HepG2 (cell line): ENCODE results near the gene OR4K17.
A peak's percentile ranks its signal among the peaks of the same experiment; 100 is the strongest.

Experiments
- ATF6 ChIP-seq: sonication (generic); formaldehyde crosslinking; conservative IDR thresholded peaks from 2 replicates; pipeline ENCODE4 v1.4.0; 2020; ENCODE audit warnings: missing genetic modification reagents
- CTCF ChIP-seq: sonication (generic); formaldehyde crosslinking; IDR thresholded peaks from 2 replicates; pipeline ENCODE4 v1.5.0; 2020; ENCODE audit warnings: mild to moderate bottlenecking, missing genetic modification reagents, moderate library complexity
- NFE2 ChIP-seq: sonication (generic); formaldehyde crosslinking; IDR thresholded peaks from 2 replicates; pipeline ENCODE4 v1.4.0; 2020; ENCODE audit warnings: missing genetic modification reagents
- POLR2A ChIP-seq, 2 experiments: IDR thresholded peaks; 2 replicates each; pipeline ENCODE4 v1.6.1; 2011; ENCODE audit warnings: low read depth in 2 of 2, low read length in 2 of 2, mild to moderate bottlenecking in 1 of 2, moderate library complexity in 1 of 2; ENCODE audit not compliant: insufficient read depth in 1 of 2
- RAD21 ChIP-seq: fragments of 450-650 bp; formaldehyde crosslinking; IDR thresholded peaks from 2 replicates; pipeline ENCODE4 v1.5.0; 2020; ENCODE audit warnings: mild to moderate bottlenecking
- SNRNP70 ChIP-seq: fragments of 200-400 bp; formaldehyde crosslinking; IDR thresholded peaks from 2 replicates; pipeline ENCODE4 v1.6.1; 2017; ENCODE audit warnings: mild to moderate bottlenecking, low read depth, low read length, moderate library complexity
- SYNCRIP ChIP-seq: fragments of 200-400 bp; formaldehyde crosslinking; IDR thresholded peaks from 2 replicates; pipeline ENCODE4 v1.6.1; 2018; ENCODE audit warnings: mild to moderate bottlenecking, low read depth, low read length; ENCODE audit not compliant: insufficient read depth
- TF ChIP-seq, protein P1 (sequence below): sonication (generic); formaldehyde crosslinking; IDR thresholded peaks from 2 replicates; pipeline ENCODE4 v1.5.0; 2020; ENCODE audit warnings: missing genetic modification reagents
- TF ChIP-seq, protein P2 (sequence below): sonication (generic); formaldehyde crosslinking; IDR thresholded peaks from 2 replicates; pipeline ENCODE4 v1.8.1; 2022; ENCODE audit warnings: low read depth, mild to moderate bottlenecking, missing genetic modification reagents

GRCh38 chr14:20143911-20144310, 33.4 kb downstream of the OR4K17 start:
- TF ChIP-seq, protein P1, sequence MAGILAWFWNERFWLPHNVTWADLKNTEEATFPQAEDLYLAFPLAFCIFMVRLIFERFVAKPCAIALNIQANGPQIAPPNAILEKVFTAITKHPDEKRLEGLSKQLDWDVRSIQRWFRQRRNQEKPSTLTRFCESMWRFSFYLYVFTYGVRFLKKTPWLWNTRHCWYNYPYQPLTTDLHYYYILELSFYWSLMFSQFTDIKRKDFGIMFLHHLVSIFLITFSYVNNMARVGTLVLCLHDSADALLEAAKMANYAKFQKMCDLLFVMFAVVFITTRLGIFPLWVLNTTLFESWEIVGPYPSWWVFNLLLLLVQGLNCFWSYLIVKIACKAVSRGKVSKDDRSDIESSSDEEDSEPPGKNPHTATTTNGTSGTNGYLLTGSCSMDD, result no peak
- TF ChIP-seq NFE2 (CRISPR knock-in tag) (no peak), POLR2A (IDR thresholded peaks at IDR 0.05; ENCODE audit: insufficient read depth in 1 of 2, low read depth in 2 of 2, low read length in 2 of 2) (no peak), RAD21 (no peak), SNRNP70 (no peak), CTCF (CRISPR knock-in tag) (peak; percentile 49), SYNCRIP (no peak), ATF6 (CRISPR knock-in tag) (no peak)
- TF ChIP-seq, protein P2, sequence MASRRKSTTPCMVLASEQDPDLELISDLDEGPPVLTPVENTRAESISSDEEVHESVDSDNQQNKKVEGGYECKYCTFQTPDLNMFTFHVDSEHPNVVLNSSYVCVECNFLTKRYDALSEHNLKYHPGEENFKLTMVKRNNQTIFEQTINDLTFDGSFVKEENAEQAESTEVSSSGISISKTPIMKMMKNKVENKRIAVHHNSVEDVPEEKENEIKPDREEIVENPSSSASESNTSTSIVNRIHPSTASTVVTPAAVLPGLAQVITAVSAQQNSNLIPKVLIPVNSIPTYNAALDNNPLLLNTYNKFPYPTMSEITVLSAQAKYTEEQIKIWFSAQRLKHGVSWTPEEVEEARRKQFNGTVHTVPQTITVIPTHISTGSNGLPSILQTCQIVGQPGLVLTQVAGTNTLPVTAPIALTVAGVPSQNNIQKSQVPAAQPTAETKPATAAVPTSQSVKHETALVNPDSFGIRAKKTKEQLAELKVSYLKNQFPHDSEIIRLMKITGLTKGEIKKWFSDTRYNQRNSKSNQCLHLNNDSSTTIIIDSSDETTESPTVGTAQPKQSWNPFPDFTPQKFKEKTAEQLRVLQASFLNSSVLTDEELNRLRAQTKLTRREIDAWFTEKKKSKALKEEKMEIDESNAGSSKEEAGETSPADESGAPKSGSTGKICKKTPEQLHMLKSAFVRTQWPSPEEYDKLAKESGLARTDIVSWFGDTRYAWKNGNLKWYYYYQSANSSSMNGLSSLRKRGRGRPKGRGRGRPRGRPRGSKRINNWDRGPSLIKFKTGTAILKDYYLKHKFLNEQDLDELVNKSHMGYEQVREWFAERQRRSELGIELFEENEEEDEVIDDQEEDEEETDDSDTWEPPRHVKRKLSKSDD, result no peak
